Measurements from ENCODE around the gene TADA3.
A peak's percentile ranks its signal among the peaks of the same experiment; 100 is the strongest.

Gene TADA3

GRCh38 chr3:9792405-9793160 is at the start of gene TADA3, which contains the start of gene ARPC4:
TSS of gene TADA3 (minus strand) at chr3:9792473. CDS start at chr3:9791466, 1,007 bp downstream.
TSS of gene ARPC4 (plus strand) at chr3:9793082. CDS start at chr3:9793122, 40 bp downstream.
- peak; percentile 98 for DNase-seq

- DNase-seq: no peak
These were observed 48.7 kb upstream of the TADA3 start for GRCh38 chr3:9841015-9841414.

- DNase-seq: no peak
These were observed 46.6 kb upstream of the TADA3 start for GRCh38 chr3:9838856-9839255.

- peak; percentile 37 for DNase-seq
These were observed 45.7 kb upstream of the TADA3 start for GRCh38 chr3:9837701-9838582.

- DNase-seq: no peak
These were observed 42.5 kb upstream of the TADA3 start for GRCh38 chr3:9834520-9835380.

- DNase-seq: no peak
These were observed 40.8 kb upstream of the TADA3 start for GRCh38 chr3:9833078-9833477.

- DNase-seq: no peak
These were observed 39.0 kb upstream of the TADA3 start for GRCh38 chr3:9831253-9831652.

- no peak for DNase-seq
These were observed 36.8 kb upstream of the TADA3 start for GRCh38 chr3:9828801-9829755.

GRCh38 chr3:9826815-9827573 is 34.7 kb upstream of the TADA3 start:
- DNase-seq: peak; percentile 70

- DNase-seq: no peak
These were observed 33.3 kb upstream of the TADA3 start for GRCh38 chr3:9825451-9826040.

- peak; percentile 70 for DNase-seq
These were observed 28.7 kb upstream of the TADA3 start for GRCh38 chr3:9820946-9821345.

GRCh38 chr3:9820543-9820942 is 28.3 kb upstream of the TADA3 start:
- no peak for DNase-seq

- no peak for DNase-seq
These were observed 26.5 kb upstream of the TADA3 start for GRCh38 chr3:9818666-9819335.

GRCh38 chr3:9817436-9817835 is 25.2 kb upstream of the TADA3 start:
- no peak for DNase-seq

- no peak for DNase-seq
These were observed 23.7 kb upstream of the TADA3 start for GRCh38 chr3:9815986-9816385.

- DNase-seq: no peak
These were observed 20.7 kb upstream of the TADA3 start for GRCh38 chr3:9812870-9813483.

GRCh38 chr3:9810846-9811245 is 18.6 kb upstream of the TADA3 start:
- no peak for DNase-seq

- no peak for DNase-seq
These were observed 18.1 kb upstream of the TADA3 start for GRCh38 chr3:9810433-9810770.

- peak; percentile 88 for DNase-seq
These were observed 17.6 kb upstream of the TADA3 start, which contains the start of gene TTLL3 for GRCh38 chr3:9809615-9810432. TSS of gene TTLL3 (plus strand) at chr3:9810262. CDS start at chr3:9810662, 400 bp downstream.
